ENCODE measurements around the gene UNC13D. TPM values are rescaled to one million over a fixed set of nuclear protein-coding genes. Genes with fewer than 3 reads are reported as not detected.
A peak's percentile ranks its signal among the peaks of the same experiment; 100 is the strongest.
"Not testable (repeated sequence)": the region's sequence is repeated elsewhere in the genome, so short reads cannot be mapped to it uniquely, and the experiment has no call there.

UNC13D gene
- total RNA-seq, 2 experiments from 2014 or later: 212 to 218 TPM

DNA sequence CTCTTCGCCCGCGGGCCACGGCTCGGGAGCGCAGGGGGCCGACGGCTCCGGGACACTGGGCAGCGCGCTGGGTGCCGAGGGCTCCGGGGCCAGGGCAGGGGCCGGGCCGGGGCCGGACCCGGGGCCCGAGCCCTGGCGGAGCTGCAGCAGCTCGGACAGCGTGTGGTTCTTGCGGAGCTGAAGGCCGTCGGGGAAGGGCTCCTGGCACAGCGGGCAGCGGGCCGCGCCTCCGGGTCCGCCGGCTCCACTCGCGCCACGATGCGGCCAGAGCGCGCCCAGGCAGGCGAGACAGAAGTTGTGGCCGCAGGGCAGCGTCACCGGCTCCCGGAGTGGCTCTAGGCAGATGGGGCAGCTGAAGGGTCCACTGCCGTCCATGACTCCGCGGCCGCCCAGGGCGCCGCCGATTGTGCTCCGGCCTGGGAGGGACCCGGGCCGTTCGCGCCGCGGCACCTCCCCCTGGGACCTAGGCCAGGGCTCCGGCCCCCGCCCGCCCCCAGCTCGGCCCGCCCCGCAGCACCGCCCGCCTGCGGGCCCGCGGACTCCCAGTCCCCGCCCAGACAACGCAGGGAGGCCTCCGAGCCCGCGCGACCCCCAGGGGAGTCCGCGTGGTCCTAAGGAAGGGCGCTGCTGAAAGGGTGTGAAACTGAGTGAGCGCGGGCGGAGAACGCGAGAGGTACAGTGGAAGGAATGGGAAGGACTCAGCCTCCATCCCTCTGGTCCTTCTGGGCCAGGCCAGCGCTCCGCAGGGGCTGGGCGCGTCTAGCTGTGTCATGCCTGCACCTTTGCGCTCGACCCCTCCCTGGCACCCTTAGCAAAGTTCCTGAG is 34.2 kb upstream of the UNC13D start, which contains the start of gene TRIM47:
Gene TRIM47 (minus strand): TSS at position 408 of the 825 bp plus-strand sequence. CDS start 33 bp downstream, at position 375.
- DNase-seq (no peak), ATAC-seq (peak; percentile 7)
- CTCF ChIA-PET: interaction anchor here (0.6 to 9.0 kb wide), 13 partner anchors 10 to 136 kb away, joined by 3 to 175 read pairs (median 4); partner anchors contain the start of genes GALK1, MRPL38, TRIM65 and WBP2
- Mint-ChIP-seq H3K4me1 (peaks cover 34% of the 10 kb centered on the region), H3K27me3 (peaks cover 28% of the 10 kb centered on the region), H3K27ac (peak within 1 kb of the TSS; percentile 91), H3K4me3 (peak within 1 kb of the TSS; percentile 88), H3K36me3 (no peaks in the 10 kb centered on the region), H3K9me3 (ENCODE audit: low read depth) (no peaks in the 10 kb centered on the region)

GRCh38 chr17:75877752-75878173 is 33.6 kb upstream of the UNC13D start:
- Mint-ChIP-seq H3K9me3 (ENCODE audit: low read depth) (no peaks in the 10 kb centered on the region), H3K27ac (peak overlapping the region; percentile 91), H3K27me3 (peaks cover 28% of the 10 kb centered on the region), H3K4me1 (peaks cover 37% of the 10 kb centered on the region), H3K4me3 (peak overlapping the region; percentile 88), H3K36me3 (no peaks in the 10 kb centered on the region)
- peak; percentile 82 for DNase-seq
- peak; percentile 82 for ATAC-seq
- CTCF ChIA-PET: interaction anchor here (0.6 to 9.0 kb wide), 16 partner anchors 10 to 136 kb away, joined by 3 to 175 read pairs (median 4); partner anchors contain the start of genes MRPL38, TRIM65, UNC13D and WBP2

DNA sequence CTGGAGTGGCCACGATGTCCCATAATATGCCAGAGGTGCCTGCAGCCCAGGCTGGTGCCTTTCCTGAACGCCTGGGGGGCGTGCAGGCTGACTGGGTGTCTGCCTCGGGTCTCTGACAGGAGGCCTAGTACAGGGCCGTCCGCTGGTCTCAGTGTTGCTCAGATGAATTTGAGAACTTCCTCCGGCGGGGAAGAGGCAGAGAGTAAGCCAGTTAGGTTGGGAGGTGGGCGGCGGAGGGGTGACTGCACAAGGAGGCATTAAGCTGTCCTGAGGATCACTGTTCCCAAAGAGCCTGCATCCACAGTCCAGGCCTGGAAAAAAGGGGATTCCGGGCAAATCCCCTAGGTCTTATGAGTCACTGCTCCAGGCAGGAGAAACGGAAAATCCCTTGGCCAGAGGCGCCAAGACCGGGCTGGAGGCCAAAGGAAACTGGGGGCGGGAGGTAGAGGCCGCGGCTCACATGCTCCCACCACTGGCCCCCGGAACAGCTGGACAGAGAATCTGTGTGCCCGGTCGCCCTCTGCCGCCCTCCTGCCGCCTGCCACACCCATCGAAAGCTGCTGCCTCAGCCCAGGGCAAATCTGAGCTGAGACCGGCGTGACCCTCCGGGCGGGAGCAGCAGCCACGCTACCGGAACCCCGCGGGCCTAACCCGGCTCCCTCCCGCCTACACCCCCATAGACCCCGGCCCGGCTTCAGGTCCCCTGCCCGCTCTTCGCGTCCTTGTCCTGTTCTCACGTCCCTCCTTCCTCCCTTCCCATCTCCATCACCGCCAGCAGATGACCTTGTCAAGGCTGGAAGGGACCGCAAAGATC is 32.9 kb upstream of the UNC13D start:
- ATAC-seq (peak; percentile 6), DNase-seq (no peak)
- peak overlapping the region; percentile 91 for H3K27ac Mint-ChIP-seq
- CTCF ChIA-PET: interaction anchor here (0.6 to 9.0 kb wide), 13 partner anchors 9 to 137 kb away, joined by 3 to 175 read pairs (median 4); partner anchors contain the start of genes MRPL38, TRIM65, UNC13D and WBP2
- no peaks in the 10 kb centered on the region for H3K9me3 Mint-ChIP-seq (ENCODE audit: low read depth)
- peaks cover 28% of the 10 kb centered on the region for H3K27me3 Mint-ChIP-seq
- peaks cover 43% of the 10 kb centered on the region for H3K4me1 Mint-ChIP-seq
- H3K4me3 Mint-ChIP-seq: peak overlapping the region; percentile 88
- no peaks in the 10 kb centered on the region for H3K36me3 Mint-ChIP-seq

DNA sequence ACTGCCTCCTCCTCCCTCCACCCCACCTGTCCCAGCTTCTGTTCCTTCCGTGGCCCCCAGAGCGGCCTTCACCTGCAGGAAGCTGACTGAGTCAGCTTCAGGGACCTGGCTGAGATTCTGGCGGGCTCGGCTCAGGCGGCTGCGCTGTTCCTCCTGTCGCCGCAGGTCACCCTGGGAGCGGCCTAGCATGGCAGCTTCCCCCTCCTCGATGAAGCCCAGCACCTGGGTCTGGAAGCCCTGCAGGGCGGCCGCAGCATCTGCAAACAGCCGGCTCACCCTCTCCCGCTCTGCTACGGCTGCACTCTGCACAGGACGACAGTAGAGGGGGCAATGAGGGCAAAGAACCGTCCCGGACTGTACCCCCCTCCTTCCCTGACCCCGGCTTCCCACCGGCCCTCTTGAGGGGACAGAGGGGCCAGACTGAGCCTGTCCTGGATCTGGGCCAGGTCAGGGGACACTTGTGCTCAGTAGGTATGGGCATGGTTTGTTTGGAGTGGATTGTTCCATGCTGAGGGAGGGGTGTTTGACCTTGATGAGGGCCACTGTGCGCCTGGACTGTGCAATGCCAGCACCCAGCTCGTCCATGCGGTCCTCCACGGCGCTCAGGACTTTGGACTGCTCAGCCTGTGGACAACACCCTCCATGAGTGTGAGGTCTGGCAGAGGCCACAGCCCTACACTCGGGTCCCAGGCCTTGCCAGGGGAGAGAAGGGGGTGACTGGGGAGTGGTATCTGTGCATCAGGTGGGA is 32.2 kb upstream of the UNC13D start:
- H3K36me3 Mint-ChIP-seq: no peaks in the 10 kb centered on the region
- peak; percentile 63 for ATAC-seq
- CTCF ChIA-PET: interaction anchor here (0.7 to 9.0 kb wide), 13 partner anchors 11 to 138 kb away, joined by 3 to 175 read pairs (median 5); partner anchors contain the start of genes TRIM65, UNC13D and WBP2
- H3K27ac Mint-ChIP-seq: peak overlapping the region; percentile 91
- H3K4me3 Mint-ChIP-seq: peak overlapping the region; percentile 88
- no peaks in the 10 kb centered on the region for H3K9me3 Mint-ChIP-seq (ENCODE audit: low read depth)
- peaks cover 37% of the 10 kb centered on the region for H3K4me1 Mint-ChIP-seq
- peaks cover 22% of the 10 kb centered on the region for H3K27me3 Mint-ChIP-seq
- peak; percentile 88 for DNase-seq

DNA sequence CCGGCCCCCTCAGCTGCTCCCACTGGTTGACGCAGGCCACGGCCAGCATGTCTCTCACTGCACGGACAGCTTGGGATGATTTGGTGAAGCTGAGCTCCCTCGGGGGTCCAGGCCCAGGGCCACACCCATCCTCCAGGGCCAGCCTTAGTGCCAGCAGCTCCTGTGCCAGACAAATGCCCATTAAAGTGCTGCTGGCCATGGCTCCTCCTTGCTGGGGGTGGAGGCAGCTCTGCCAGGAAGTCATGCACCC is 31.7 kb upstream of the UNC13D start:
- peak overlapping the region; percentile 91 for H3K27ac Mint-ChIP-seq
- H3K9me3 Mint-ChIP-seq (ENCODE audit: low read depth): no peaks in the 10 kb centered on the region
- peaks cover 37% of the 10 kb centered on the region for H3K4me1 Mint-ChIP-seq
- peaks cover 21% of the 10 kb centered on the region for H3K27me3 Mint-ChIP-seq
- peak overlapping the region; percentile 88 for H3K4me3 Mint-ChIP-seq
- DNase-seq (no peak), ATAC-seq (no peak)
- CTCF ChIA-PET: interaction anchor here (0.7 to 9.0 kb wide), 9 partner anchors 12 to 129 kb away, joined by 3 to 175 read pairs (median 5); partner anchors contain the start of genes TRIM65 and WBP2
- H3K36me3 Mint-ChIP-seq: no peaks in the 10 kb centered on the region

- peaks cover 40% of the 10 kb centered on the region for H3K4me1 Mint-ChIP-seq
- DNase-seq (no peak), ATAC-seq (no peak)
- H3K27me3 Mint-ChIP-seq: peaks cover 18% of the 10 kb centered on the region
- CTCF ChIA-PET: interaction anchor here (0.7 to 9.0 kb wide), 9 partner anchors 12 to 130 kb away, joined by 3 to 175 read pairs (median 5); partner anchors contain the start of genes TRIM65 and WBP2
- H3K27ac Mint-ChIP-seq: peak overlapping the region; percentile 91
- H3K9me3 Mint-ChIP-seq (ENCODE audit: low read depth): no peaks in the 10 kb centered on the region
- no peaks in the 10 kb centered on the region for H3K36me3 Mint-ChIP-seq
- peak overlapping the region; percentile 88 for H3K4me3 Mint-ChIP-seq
Observed at GRCh38 chr17:75875182-75875939, 31.2 kb upstream of the UNC13D start.

GRCh38 chr17:75874323-75875181 is 30.3 kb upstream of the UNC13D start:
- Mint-ChIP-seq H3K9me3 (ENCODE audit: low read depth) (no peaks in the 10 kb centered on the region), H3K27ac (peak overlapping the region; percentile 11), H3K36me3 (no peaks in the 10 kb centered on the region), H3K27me3 (peaks cover 12% of the 10 kb centered on the region), H3K4me3 (no peak overlapping the region), H3K4me1 (peaks cover 40% of the 10 kb centered on the region)
- no peak for DNase-seq
- CTCF ChIA-PET: interaction anchor here (1.6 to 9.0 kb wide), 7 partner anchors 13 to 131 kb away, joined by 6 to 175 read pairs (median 20); partner anchors contain the start of genes TRIM65 and WBP2
- ATAC-seq: no peak

- H3K36me3 Mint-ChIP-seq: no peaks in the 10 kb centered on the region
- no peaks in the 10 kb centered on the region for H3K9me3 Mint-ChIP-seq (ENCODE audit: low read depth)
- ATAC-seq (no peak), DNase-seq (no peak)
- peak overlapping the region; percentile 94 for H3K27ac Mint-ChIP-seq
- H3K4me3 Mint-ChIP-seq: no peak overlapping the region
- peaks cover 4% of the 10 kb centered on the region for H3K27me3 Mint-ChIP-seq
- CTCF ChIA-PET: interaction anchor here (1.1 to 6.1 kb wide), 8 partner anchors 9 to 140 kb away, joined by 3 to 42 read pairs (median 5); partner anchors contain the start of genes TRIM65 and WBP2
- H3K4me1 Mint-ChIP-seq: peaks cover 38% of the 10 kb centered on the region
Observed at GRCh38 chr17:75873587-75874322, 29.6 kb upstream of the UNC13D start.

DNA sequence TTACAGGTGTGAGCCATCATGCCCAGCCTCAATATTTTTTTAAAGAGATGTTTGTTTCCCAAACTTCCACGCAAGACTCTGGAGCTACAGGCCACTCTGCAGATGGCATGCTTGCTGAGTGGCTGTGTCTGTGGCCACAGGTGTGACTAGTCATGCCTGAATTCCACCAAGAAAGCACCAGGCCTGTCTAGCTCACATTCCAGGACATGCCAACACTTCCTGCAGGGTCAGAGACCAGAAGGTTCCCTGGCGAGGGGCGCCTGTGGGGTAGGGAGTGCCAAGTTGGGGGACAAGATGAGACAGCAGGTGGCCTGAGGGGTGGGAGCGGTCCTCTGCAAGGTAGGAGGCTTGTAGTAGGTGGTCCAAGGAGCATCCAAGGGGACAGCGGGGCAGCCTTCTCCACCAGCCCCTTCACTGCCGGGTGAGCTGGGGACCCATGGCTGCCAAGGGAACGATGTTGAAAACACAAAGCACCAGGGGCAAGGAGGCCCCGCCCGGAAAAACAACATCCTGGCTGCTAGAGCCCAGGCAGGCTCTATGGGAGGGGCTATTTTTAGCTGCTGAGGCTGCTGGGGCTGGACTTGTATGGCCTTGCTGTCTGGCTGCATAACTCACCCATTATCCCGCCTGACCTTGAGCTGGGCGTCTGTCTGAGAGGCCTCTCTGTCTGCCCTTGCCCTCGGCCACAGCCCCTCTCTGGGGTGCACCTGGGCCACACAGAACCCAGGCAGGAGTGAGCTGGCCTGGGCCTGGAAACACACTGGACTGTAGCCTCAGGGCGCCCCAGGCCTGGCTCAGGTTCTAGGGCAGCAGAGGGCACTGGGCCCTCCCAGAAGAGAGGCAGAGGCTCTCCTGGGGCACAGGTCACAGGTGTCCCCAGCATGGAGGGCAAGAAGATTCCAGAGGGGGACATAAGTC is 28.5 kb upstream of the UNC13D start:
- peaks cover 2% of the 10 kb centered on the region for H3K27me3 Mint-ChIP-seq
- DNase-seq (peak; percentile 87), ATAC-seq (peak; percentile 68)
- no peaks in the 10 kb centered on the region for H3K9me3 Mint-ChIP-seq (ENCODE audit: low read depth)
- peaks cover 35% of the 10 kb centered on the region for H3K4me1 Mint-ChIP-seq
- CTCF ChIA-PET: interaction anchor here (1.1 to 6.1 kb wide), 8 partner anchors 8 to 141 kb away, joined by 3 to 42 read pairs (median 5); partner anchors contain the start of genes TRIM65 and WBP2
- no peaks in the 10 kb centered on the region for H3K36me3 Mint-ChIP-seq
- peak overlapping the region; percentile 94 for H3K27ac Mint-ChIP-seq
- no peak overlapping the region for H3K4me3 Mint-ChIP-seq

DNA sequence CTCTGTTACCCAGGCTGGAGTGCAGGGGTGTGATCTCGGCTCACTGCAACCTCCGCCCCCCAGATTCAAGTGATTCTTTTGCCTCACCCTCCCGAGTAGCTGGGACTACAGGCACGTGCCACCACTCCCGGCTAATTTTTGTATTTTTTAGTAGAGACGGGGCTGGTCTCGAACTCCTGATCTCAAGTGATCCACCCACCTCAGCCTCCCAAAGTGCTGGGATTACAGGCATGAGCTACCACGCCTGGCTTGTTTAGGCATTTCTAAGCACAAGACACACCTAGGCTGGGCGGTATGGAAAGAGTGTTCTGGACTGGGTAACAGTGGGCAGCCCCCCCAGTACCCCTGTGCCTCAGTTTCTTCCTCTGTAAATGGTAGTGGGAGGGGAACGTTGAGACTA is 26.0 kb upstream of the UNC13D start:
- CTCF ChIA-PET: interaction anchor here (1.4 to 6.1 kb wide), 2 partner anchors 12 to 26 kb away, joined by 3 to 20 read pairs; partner anchors contain the start of gene TRIM65
- not testable (repeated sequence) for H3K27ac Mint-ChIP-seq, DNase-seq

More for the DNA sequence above, 26.0 kb upstream of the UNC13D start:
- not testable (repeated sequence) for H3K4me3 Mint-ChIP-seq; H3K9me3 Mint-ChIP-seq (ENCODE audit: low read depth); ATAC-seq; H3K36me3 Mint-ChIP-seq; H3K27me3 Mint-ChIP-seq
- H3K4me1 Mint-ChIP-seq: peaks cover 20% of the 10 kb centered on the region

All from activated CD8-positive, alpha-beta memory T cell treated with anti-CD3 and anti-CD28 coated beads, Interleukin-2, amount 10 ng/mL, durations not matched to agents 7 days and 5 days (primary cell).